NCI-H1105 (cell line): ENCODE data around the gene RBM15.
A peak's percentile ranks its signal among the peaks of the same experiment; 100 is the strongest.

Experiments
- DNase-seq: peaks from one replicate; lab custom pipeline; 2025; lab: John Stamatoyannopoulos, UW

The RBM15 gene

DNA sequence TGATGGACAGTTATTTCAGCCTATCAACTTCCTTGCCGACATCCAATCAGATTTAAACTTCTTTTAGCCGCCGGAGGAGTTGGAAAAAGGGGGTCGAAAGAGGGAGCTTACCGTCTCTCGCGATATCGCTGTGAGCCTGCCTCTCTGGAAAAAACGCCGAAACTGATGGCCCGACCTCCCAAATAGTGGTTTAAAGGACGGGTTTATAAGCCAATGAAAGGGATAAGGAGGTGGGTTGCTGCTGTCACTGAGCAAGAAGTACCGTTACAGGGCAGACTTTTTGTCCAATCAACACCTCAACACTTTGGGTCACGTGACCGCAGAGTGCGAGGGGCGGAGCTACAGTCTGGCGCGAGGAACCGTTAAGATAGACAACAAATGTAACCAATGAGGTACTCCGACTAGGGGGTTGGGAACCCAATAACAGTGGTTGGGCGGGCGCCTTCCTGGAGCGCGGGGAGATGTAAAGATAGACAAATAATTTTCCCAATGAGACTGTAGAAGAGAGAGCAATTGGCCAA is at the start of gene RBM15:
Gene RBM15, plus strand, starts transcription at position 492 of the 521 bp plus-strand sequence. Its CDS starts 29 bp downstream, at position 521.
- DNase-seq = peak; percentile 100

DNA sequence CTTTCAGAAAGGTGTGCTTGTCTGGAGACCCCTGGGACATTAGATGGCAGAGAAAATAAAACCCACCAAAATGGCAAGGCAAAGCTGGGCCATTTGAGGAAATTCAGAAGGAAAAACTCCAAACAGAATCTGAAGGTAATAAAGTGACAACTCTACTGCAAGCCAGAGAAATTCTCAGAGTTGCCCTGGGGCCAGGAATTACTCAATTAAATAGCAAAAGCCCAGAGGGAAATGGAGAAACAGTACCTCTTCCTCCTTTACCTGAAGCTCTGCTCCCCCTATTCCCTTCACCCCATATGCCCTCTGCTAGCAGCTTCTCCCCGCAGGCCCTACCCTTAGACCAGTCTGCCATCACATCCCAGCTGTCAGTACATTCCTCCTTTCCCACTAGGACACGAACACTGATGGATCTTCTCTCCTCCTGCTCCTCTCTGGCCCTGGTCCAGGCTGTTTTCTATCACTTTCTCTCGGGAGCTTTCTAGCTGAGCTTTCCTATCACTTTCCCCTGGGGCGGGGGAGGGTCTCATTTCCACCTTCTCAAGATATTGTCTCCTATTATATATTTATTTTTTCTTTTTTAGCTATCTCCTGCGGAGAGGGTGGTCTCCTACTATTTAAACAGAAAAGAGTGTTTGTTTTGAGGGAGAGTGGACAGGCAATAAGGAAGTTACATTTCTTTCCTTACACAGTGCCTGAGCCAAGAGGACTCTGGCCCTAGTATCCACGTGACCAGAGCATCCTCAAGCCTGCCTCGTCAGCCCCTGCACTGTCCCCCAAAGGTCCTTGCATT is 47.7 kb upstream of the RBM15 start:
- DNase-seq = no peak

- DNase-seq = no peak
Measured at GRCh38 chr1:110292031-110292741, 47.0 kb upstream of the RBM15 start.

DNA sequence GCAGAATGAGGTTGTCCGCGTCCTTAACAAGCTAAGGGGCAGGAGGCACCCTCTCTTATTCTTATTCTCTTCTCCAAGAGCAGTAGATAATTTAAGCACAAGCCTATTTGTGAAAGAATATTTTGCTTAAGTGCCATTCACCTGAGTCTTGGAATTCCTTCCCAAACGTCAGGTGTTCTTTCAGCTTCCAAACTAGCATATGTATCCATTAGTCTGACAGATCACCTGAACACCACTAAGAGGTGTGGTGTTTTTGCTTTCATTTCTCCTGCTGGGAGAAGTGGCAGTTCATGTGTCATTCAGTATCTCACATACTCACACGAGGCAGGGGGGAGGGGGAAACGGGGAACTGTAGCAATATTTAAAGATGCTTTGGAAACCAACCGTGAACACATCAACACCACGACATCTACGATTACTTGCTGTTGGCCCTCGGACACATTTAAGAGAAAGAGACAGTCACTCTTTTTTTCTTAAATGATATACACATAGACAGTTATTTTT is 45.5 kb upstream of the RBM15 start:
- DNase-seq = no peak

- DNase-seq = no peak
Measured at GRCh38 chr1:110294308-110294707, 44.9 kb upstream of the RBM15 start.

DNA sequence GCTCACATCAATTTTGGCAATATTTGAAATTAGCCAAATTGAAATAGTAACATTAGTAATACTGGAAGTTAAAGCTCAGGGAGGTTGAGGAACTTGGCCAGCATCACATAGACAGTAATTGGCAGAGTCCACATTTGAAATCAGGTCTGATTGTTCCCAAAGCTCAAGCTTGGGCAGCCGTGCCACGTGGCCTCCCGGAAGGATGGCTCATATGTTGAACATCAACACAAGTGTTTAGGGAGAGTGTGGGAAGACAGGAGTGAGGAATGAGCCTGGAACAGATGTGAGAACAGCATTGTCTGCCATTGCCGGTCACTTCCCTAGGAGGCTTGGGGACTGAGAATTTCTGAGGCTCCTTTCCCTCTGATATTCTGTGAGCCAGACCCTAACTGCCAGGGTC is 40.2 kb upstream of the RBM15 start:
- no peak for DNase-seq

DNA sequence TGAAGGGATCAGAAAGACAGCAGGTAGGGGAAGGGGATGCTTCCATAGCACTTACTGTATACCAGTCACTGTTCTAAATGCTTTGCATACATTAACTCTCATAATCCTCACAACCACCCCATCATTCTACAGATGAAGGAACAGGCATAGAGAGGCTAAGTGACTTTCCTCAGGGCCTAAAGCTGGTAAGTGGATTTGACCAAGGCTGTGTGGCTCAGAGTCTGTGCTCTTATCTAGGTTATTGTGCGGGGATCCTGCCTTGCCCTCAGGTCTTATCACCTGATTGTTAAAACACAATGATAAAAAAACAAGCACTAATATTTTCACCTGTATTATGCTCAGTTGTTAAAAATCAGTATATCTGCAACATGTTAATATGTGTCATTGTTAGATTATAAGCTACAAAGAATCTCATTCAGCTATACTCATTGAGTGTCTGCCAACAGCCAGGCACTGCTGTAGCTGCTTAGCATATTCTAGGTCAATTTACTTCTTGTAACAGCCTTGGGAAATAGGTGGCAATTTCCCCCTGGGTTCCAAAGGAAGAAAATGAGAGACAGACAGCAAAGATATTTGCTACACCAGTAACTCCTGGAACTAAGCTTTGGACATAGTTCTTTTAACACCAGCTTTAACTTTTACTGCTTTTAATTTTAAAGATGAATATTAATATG is 38.6 kb upstream of the RBM15 start:
- no peak for DNase-seq

DNA sequence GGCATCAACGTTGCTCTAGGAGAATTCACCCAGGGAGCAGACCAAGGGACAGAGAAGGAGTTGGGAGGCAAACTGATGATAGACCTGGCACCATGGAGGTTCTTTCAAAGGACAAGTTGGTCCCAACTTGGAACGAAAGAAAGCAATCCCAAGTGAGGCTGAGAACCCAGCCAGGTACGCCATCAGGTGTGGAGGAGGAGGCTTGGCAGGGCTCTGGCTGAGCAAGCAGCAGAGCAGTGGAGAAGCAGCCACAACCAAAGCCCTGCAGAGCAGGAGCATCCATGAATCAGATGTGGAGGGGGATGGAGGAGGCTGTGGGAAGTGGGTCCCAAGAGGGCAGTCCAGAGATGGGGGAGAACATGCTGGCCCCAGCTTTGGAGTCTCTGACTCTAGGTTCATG is 36.3 kb upstream of the RBM15 start:
- no peak for DNase-seq

DNA sequence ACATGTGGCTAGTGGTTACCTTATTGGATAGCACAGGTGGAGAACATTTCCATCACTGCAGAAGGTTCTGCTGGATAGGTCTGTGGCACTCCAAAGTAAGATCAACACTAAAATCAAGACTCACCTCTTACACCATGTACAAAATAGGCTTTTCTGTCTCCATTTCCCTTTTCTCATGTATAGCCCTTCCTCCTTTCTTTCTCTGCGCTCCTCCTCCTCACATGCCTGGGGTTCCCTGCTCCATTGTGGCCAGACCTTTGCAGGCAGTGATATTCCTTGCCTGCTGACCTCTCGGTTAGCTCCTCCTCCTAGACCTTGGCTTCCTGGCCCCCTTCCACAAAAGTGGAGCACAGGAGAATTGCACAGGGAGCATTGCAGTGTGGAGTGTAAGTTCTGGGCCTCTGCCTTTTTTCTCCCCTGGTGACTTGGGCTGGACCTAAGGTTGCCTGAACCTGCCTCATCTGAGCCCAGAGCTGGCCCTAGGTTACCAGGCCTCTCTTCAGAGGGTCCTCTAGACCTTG is 33.2 kb upstream of the RBM15 start:
- no peak for DNase-seq

GRCh38 chr1:110307239-110307974 is 31.8 kb upstream of the RBM15 start:
- DNase-seq = no peak

GRCh38 chr1:110308247-110308646 is 30.9 kb upstream of the RBM15 start:
- DNase-seq = no peak

- DNase-seq = no peak
Measured at GRCh38 chr1:110309139-110309538, 30.0 kb upstream of the RBM15 start.

GRCh38 chr1:110309767-110310166 is 29.4 kb upstream of the RBM15 start:
- DNase-seq = no peak

GRCh38 chr1:110310300-110310699 is 28.9 kb upstream of the RBM15 start:
- no peak for DNase-seq

- peak; percentile 55 for DNase-seq
Measured at GRCh38 chr1:110312188-110313121, 26.7 kb upstream of the RBM15 start.

DNA sequence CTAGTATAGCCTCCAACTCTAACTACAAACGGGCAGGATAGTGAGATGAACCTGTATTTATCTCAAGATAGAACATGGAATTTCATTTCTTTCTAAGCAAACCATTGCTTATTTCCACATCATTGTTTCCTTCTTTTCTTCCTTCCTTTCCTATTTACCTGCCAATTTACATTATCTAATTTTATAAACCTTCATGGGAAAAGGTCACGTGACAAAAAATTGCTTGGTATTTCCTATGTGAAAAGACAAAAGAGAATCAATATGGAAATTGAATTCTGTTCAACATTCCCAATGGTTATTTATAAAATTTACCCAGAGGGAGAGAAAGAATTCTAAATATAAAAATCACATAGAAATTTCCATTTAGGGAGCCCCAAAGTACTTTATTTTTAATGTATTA is 22.4 kb upstream of the RBM15 start:
- no peak for DNase-seq

DNA sequence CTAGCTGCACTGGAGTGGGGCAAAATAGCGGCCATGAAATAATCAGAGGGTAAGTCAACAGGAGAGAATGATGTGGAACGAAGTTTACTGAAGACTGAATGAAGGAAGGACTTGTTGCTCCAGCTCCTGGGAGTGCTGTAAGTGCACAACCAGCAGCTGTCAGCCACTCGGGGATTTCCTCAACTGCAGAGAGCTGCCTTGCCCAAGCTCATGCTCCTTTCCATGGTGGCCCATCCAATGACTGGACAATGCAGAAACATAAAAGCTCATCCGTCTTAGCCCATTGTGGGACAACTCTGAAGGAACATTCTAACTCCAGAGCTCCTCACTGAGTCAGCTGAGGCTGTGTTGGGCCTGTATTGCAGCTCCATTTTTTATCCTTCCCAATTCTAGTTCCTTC is 21.1 kb upstream of the RBM15 start:
- DNase-seq = no peak

- DNase-seq = no peak
Measured at GRCh38 chr1:110319332-110320167, 19.6 kb upstream of the RBM15 start.

GRCh38 chr1:110320168-110320518 is 19.0 kb upstream of the RBM15 start:
- no peak for DNase-seq

DNA sequence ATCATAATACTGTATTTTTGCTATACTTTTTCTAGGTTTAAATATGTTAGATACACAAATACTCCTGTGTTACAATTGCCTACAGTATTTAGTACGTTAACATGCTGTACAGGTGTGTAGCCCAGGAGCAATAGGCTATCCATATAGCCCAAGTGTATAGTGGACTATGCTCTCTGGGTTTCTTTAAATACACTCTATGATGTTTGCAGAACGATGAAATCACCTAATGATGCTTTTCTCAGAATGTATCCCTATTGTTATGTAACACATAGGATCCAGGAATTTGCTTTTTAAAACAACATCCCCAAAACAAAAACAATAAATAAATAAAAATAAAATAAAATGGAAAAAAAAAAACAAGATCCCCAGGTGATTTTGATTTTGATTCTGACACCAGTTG is 18.1 kb upstream of the RBM15 start:
- no peak for DNase-seq
